Endothelial cell of umbilical vein (primary cell): ENCODE data around the gene PLA2G6. TPM values are rescaled to one million over a fixed set of nuclear protein-coding genes. Genes with fewer than 3 reads are reported as not detected.

Experiments
- BruUV-seq: library from RNA; stranded (reverse); fragments of 400-500 nt; replicated peaks from 2 replicates; lab custom pipeline; 2021; lab: Mats Ljungman, UMichigan
- CTCF ChIA-PET: fragments of 300-600, 350-600 bp; sonication (Branson Sonifier 250); formaldehyde crosslinking; loops from one replicate; lab custom pipeline; 2021; ENCODE audit warnings: antibody characterized with exemption, inconsistent platforms; lab: Charles Lee
- POLR2A ChIA-PET: fragments of 300-600, 350-600 bp; sonication (Branson Sonifier 250); formaldehyde crosslinking; loops from one replicate; lab custom pipeline; 2021; ENCODE audit warnings: antibody characterized with exemption, inconsistent platforms; lab: Charles Lee
- DNase-seq: peaks from one replicate; pipeline ENCODE4 v3.0.0-alpha.2; 2011; ENCODE audit warnings: low read depth, low spot score
- FAIRE-seq: peaks from 2 replicates; lab custom pipeline; 2011; peaks lifted over from hg19 to GRCh38; lab: Jason Lieb, UNC
- H2AFZ ChIP-seq: 2 replicates; pipeline ENCODE4 v1.6.0; 2012; ENCODE audit warnings: low read depth, low read length, control low read depth, inconsistent platforms
- H3K27ac ChIP-seq: 2 replicates; pipeline ENCODE4 v1.5.1; 2011; ENCODE audit warnings: low read depth, mild to moderate bottlenecking, control low read depth, low read length, moderate library complexity; ENCODE audit not compliant: insufficient read depth
- H3K27me3 ChIP-seq, 2 experiments: 2 replicates each; pipeline versions ENCODE4 v1.6.0 to v1.6.1; 2011; ENCODE audit warnings: low read length in 2 of 2, mixed read lengths in 1 of 2; ENCODE audit not compliant: control insufficient read depth in 2 of 2, insufficient read depth in 2 of 2
- H3K36me3 ChIP-seq, 2 experiments: 2 replicates in 1 of 2; 3 replicates in 1 of 2; pipeline ENCODE4 v1.5.1; 2011; ENCODE audit warnings: low read length in 2 of 2, mild to moderate bottlenecking in 1 of 2, moderate library complexity in 1 of 2; ENCODE audit not compliant: control insufficient read depth in 2 of 2, insufficient read depth in 2 of 2; ENCODE audit errors: extremely low read depth in 1 of 2
- H3K4me1 ChIP-seq: 3 replicates; pipeline ENCODE4 v1.5.1; 2011; ENCODE audit warnings: mild to moderate bottlenecking, low read length; ENCODE audit not compliant: control insufficient read depth, insufficient read depth; ENCODE audit errors: extremely low read depth
- H3K4me2 ChIP-seq: 2 replicates; pipeline ENCODE4 v1.6.1; 2011; ENCODE audit warnings: low read length, control low read depth, mixed read lengths; ENCODE audit not compliant: insufficient read depth
- H3K4me3 ChIP-seq, 3 experiments: fragments of 200-600 bp in 1 of 3; sonication (generic), shearing (Covaris generic) in 1 of 3; replicated peaks in 1 of 3; 2 replicates each; pipeline ENCODE4 v1.5.1; 2011 to 2016; ENCODE audit warnings: control low read depth in 3 of 3, low read length in 3 of 3, mild to moderate bottlenecking in 2 of 3, inconsistent platforms in 1 of 3, low read depth in 1 of 3, moderate library complexity in 1 of 3; ENCODE audit not compliant: insufficient read depth in 1 of 3
- H3K79me2 ChIP-seq: 2 replicates; pipeline ENCODE4 v1.6.0; 2012; ENCODE audit warnings: low read length, inconsistent platforms; ENCODE audit not compliant: control insufficient read depth, insufficient read depth
- H3K9ac ChIP-seq: replicated peaks from 2 replicates; pipeline ENCODE3; 2011; ENCODE audit warnings: low read length, control low read depth; ENCODE audit not compliant: insufficient read depth; ENCODE audit errors: extremely low read depth
- H3K9me1 ChIP-seq: replicated peaks from 3 replicates; pipeline ENCODE4 v1.6.0; 2011; ENCODE audit warnings: mild to moderate bottlenecking, low read length; ENCODE audit not compliant: control insufficient read depth, insufficient read depth; ENCODE audit errors: extremely low read depth
- H3K9me3 ChIP-seq: replicated peaks from 2 replicates; pipeline ENCODE4 v1.5.1; 2012; ENCODE audit warnings: low read length, inconsistent platforms; ENCODE audit not compliant: control insufficient read depth, insufficient read depth
- H4K20me1 ChIP-seq: replicated peaks from 2 replicates; pipeline ENCODE3; 2011; ENCODE audit warnings: mild to moderate bottlenecking, low read length; ENCODE audit not compliant: control insufficient read depth, insufficient read depth; ENCODE audit errors: extremely low read depth
- EZH2 ChIP-seq: IDR thresholded peaks from 2 replicates; pipeline ENCODE4 v1.6.1; 2012; ENCODE audit warnings: borderline replicate concordance, low read depth, mild to moderate bottlenecking, moderate library complexity, low read length, inconsistent platforms; ENCODE audit not compliant: severe bottlenecking
- FOS ChIP-seq: IDR thresholded peaks from 2 replicates; pipeline ENCODE4 v1.6.1; 2011; ENCODE audit warnings: mild to moderate bottlenecking, low read length, moderate library complexity, borderline replicate concordance; ENCODE audit not compliant: insufficient read depth
- GATA2 ChIP-seq: IDR thresholded peaks from 2 replicates; pipeline ENCODE4 v1.7.0; 2011; ENCODE audit warnings: low read depth, mild to moderate bottlenecking, moderate library complexity, mixed read lengths, low read length; ENCODE audit not compliant: insufficient read length, insufficient read depth
- JUN ChIP-seq: IDR thresholded peaks from 2 replicates; pipeline ENCODE4 v1.6.1; 2011; ENCODE audit warnings: borderline replicate concordance, low read depth; ENCODE audit not compliant: insufficient read length, insufficient read depth
- MYC ChIP-seq: IDR thresholded peaks from one replicate; pipeline ENCODE4 v1.6.1; 2011; ENCODE audit warnings: mild to moderate bottlenecking, low read depth, low read length
- POLR2A ChIP-seq: IDR thresholded peaks from 2 replicates; pipeline ENCODE4 v1.6.1; 2012; ENCODE audit warnings: low read depth, mild to moderate bottlenecking, control low read depth, low read length
- POLR2AphosphoS5 ChIP-seq: IDR thresholded peaks from 2 replicates; pipeline ENCODE4 v1.6.1; 2012; ENCODE audit warnings: low read depth, mild to moderate bottlenecking, control low read depth, low read length, moderate library complexity; ENCODE audit not compliant: insufficient read depth
- dilution Hi-C: fragments of 300-500 bp; cut with MboI; formaldehyde crosslinking; loops from one replicate; pipeline ENCODE4 v1.15.0; 2019; ENCODE audit warnings: low sequenced_read_pairs; ENCODE audit not compliant: extremely low pct_ligation_motif_present
- intact Hi-C: fragments of 100-400 bp; cut with micrococcal nuclease; formaldehyde crosslinking; loops from one replicate; pipeline ENCODE4 v1.10.0; 2022
- polyA plus RNA-seq, 4 experiments: library from polyadenylated mRNA; depleted of rRNA in 3 of 4; stranded (reverse) in 3 of 4; unstranded in 1 of 4; fragments of >200 nt; gene quantifications; 2 replicates each; pipeline versions ENCODE4 v1.2.1 to v1.2.3, GENCODE V29; 2011 to 2012; ENCODE audit warnings: missing spikeins in 1 of 4
- total RNA-seq: library from RNA; stranded (reverse); gene quantifications from 2 replicates; pipeline ENCODE4 v1.2.3, GENCODE V29; 2021
- TF ChIP-seq, protein P1 (sequence below): IDR thresholded peaks from 2 replicates; pipeline ENCODE4 v1.6.1; 2011; ENCODE audit not compliant: insufficient read depth, insufficient read length
- TF ChIP-seq, protein P2 (sequence below), 2 donors: IDR thresholded peaks; 1 replicate in 1 of 2; 2 replicates in 1 of 2; pipeline ENCODE4 v1.5.1; 2011; ENCODE audit warnings: low read length in 2 of 2, mild to moderate bottlenecking in 2 of 2, moderate library complexity in 2 of 2, control low read depth in 1 of 2, inconsistent platforms in 1 of 2, low read depth in 1 of 2; ENCODE audit not compliant: insufficient read depth in 1 of 2; ENCODE audit errors: extremely low read depth in 1 of 2

Gene PLA2G6
- total and polyA plus RNA-seq, 2 donors (not counting 3 experiments of a cell fraction or from before 2014, with no cell fraction given) = 6.6 to 10.3 TPM

DNA sequence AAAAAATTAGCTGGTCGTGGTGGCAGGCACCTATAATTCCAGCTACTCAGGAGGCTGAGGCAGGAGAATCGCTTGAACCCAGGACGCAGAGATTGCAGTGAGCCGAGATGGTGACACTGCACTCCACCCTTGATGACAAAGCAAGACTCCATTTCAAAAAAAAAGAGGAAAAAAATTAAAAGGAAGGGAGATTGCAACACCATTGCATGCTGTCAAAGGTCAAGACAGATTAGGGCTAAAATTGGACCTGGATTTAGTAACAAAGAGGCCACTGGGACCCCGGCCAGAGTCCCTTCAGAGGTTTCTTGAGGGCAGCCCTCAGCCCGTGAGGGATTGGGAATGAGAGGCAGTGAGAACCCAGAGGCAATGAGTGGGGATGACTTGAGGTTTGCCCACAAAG, 11.9 kb upstream of the PLA2G6 start:
- CTCF ChIA-PET = interaction anchor here (1.9 to 2.1 kb wide), 2 partner anchors 8 to 79 kb away, joined by 7 to 13 read pairs; partner anchors contain the start of gene MAFF
- dilution Hi-C loops = no loop called here
- no peak for DNase-seq

More for the DNA sequence above, 11.9 kb upstream of the PLA2G6 start:
- intact Hi-C loops = no loop called here
- no peaks in the 10 kb centered on the region for H4K20me1 ChIP-seq
- no peaks in the 10 kb centered on the region for H3K27me3 ChIP-seq
- no peak overlapping the region for H2AFZ ChIP-seq
- BruUV-seq = no TSS peak
- H3K4me1 ChIP-seq = no peaks in the 10 kb centered on the region
- no peak for FAIRE-seq
- no peak overlapping the region for H3K4me3 ChIP-seq
- no peaks in the 10 kb centered on the region for H3K9me3 ChIP-seq
- no peak overlapping the region for H3K27ac ChIP-seq
- POLR2A ChIA-PET = no interaction called here
- H3K36me3 ChIP-seq = no peaks in the 10 kb centered on the region
- no peak overlapping the region for H3K9ac ChIP-seq
- H3K4me2 ChIP-seq = no peak overlapping the region
- TF ChIP-seq MYC = no peak
- TF ChIP-seq JUN = no peak
- no peak for TF ChIP-seq GATA2
- TF ChIP-seq EZH2 = no peak
- no peak for TF ChIP-seq FOS
- no peak for TF ChIP-seq POLR2AphosphoS5
- TF ChIP-seq, protein P1, sequence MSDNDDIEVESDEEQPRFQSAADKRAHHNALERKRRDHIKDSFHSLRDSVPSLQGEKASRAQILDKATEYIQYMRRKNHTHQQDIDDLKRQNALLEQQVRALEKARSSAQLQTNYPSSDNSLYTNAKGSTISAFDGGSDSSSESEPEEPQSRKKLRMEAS = no peak
- TF ChIP-seq, protein P2, sequence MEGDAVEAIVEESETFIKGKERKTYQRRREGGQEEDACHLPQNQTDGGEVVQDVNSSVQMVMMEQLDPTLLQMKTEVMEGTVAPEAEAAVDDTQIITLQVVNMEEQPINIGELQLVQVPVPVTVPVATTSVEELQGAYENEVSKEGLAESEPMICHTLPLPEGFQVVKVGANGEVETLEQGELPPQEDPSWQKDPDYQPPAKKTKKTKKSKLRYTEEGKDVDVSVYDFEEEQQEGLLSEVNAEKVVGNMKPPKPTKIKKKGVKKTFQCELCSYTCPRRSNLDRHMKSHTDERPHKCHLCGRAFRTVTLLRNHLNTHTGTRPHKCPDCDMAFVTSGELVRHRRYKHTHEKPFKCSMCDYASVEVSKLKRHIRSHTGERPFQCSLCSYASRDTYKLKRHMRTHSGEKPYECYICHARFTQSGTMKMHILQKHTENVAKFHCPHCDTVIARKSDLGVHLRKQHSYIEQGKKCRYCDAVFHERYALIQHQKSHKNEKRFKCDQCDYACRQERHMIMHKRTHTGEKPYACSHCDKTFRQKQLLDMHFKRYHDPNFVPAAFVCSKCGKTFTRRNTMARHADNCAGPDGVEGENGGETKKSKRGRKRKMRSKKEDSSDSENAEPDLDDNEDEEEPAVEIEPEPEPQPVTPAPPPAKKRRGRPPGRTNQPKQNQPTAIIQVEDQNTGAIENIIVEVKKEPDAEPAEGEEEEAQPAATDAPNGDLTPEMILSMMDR (IDR thresholded peaks at IDR 0.05; ENCODE audit: extremely low read depth in 1 of 2, insufficient read depth in 1 of 2, low read depth in 1 of 2, low read length in 2 of 2) = no peak
- no peak for TF ChIP-seq POLR2A
- no peaks in the 10 kb centered on the region for H3K79me2 ChIP-seq
- H3K9me1 ChIP-seq = no peaks in the 10 kb centered on the region
